H9 (cell line): ENCODE measurements around the gene ADTRP. TPM values are rescaled to one million over a fixed set of nuclear protein-coding genes. Genes with fewer than 3 reads are reported as not detected.

Experiments
- DNase-seq: peaks from one replicate; pipeline ENCODE4 v3.0.0-alpha.2; 2017
- H2AFZ ChIP-seq: one replicate; pipeline ENCODE4 v1.6.1; 2013; ENCODE audit warnings: mild to moderate bottlenecking, low read length, control low read depth, moderate library complexity
- H2AK5ac ChIP-seq: 2 replicates; pipeline ENCODE4 v1.6.1; 2013; ENCODE audit warnings: low read length, control low read depth, mixed read lengths; ENCODE audit not compliant: insufficient read length
- H2BK120ac ChIP-seq: one replicate; pipeline ENCODE4 v1.6.1; 2013; ENCODE audit warnings: low read depth, mild to moderate bottlenecking, low read length, control low read depth, inconsistent platforms; ENCODE audit not compliant: poor library complexity, severe bottlenecking
- H2BK12ac ChIP-seq: 2 replicates; pipeline ENCODE4 v1.6.1; 2013; ENCODE audit warnings: low read length, control low read depth, mixed read lengths, low read depth; ENCODE audit not compliant: insufficient read length
- H2BK15ac ChIP-seq: 2 replicates; pipeline ENCODE4 v1.6.1; 2013; ENCODE audit warnings: low read depth, low read length, control low read depth
- H2BK20ac ChIP-seq: one replicate; pipeline ENCODE4 v1.6.1; 2013; ENCODE audit warnings: low read depth, mild to moderate bottlenecking, low read length, control low read depth, inconsistent platforms; ENCODE audit not compliant: poor library complexity, severe bottlenecking
- H2BK5ac ChIP-seq: 2 replicates; pipeline ENCODE4 v1.6.1; 2013; ENCODE audit warnings: low read length, control low read depth, mixed read lengths; ENCODE audit not compliant: insufficient read length
- H3K14ac ChIP-seq: 2 replicates; pipeline ENCODE4 v1.6.1; 2013; ENCODE audit warnings: low read length, control low read depth; ENCODE audit not compliant: insufficient read depth
- H3K18ac ChIP-seq: 2 replicates; pipeline ENCODE4 v1.6.1; 2013; ENCODE audit warnings: low read depth, mild to moderate bottlenecking, mixed read lengths, low read length, control low read depth; ENCODE audit not compliant: insufficient read length
- H3K23ac ChIP-seq: 2 replicates; pipeline ENCODE4 v1.6.1; 2013; ENCODE audit warnings: low read length, control low read depth, mixed read lengths, low read depth; ENCODE audit not compliant: insufficient read length
- H3K23me2 ChIP-seq: 2 replicates; pipeline ENCODE4 v1.6.1; 2013; ENCODE audit warnings: low read depth, mild to moderate bottlenecking, mixed read lengths, low read length, control low read depth; ENCODE audit not compliant: insufficient read length, poor library complexity, severe bottlenecking
- H3K27ac ChIP-seq: 2 replicates; pipeline ENCODE4 v1.5.1; 2013; ENCODE audit warnings: low read length, control low read depth, mixed read lengths, low read depth; ENCODE audit not compliant: insufficient read length
- H3K27me3 ChIP-seq: 2 replicates; pipeline ENCODE4 v1.6.1; 2013; ENCODE audit warnings: low read length, control low read depth, inconsistent platforms; ENCODE audit not compliant: insufficient read depth
- H3K4ac ChIP-seq: 2 replicates; pipeline ENCODE4 v1.6.1; 2013; ENCODE audit warnings: low read depth, mild to moderate bottlenecking, control low read depth, inconsistent platforms, low read length, moderate library complexity
- H3K4me1 ChIP-seq: 2 replicates; pipeline ENCODE4 v1.6.1; 2013; ENCODE audit warnings: low read length, control low read depth, inconsistent platforms; ENCODE audit not compliant: insufficient read depth
- H3K4me2 ChIP-seq: 2 replicates; pipeline ENCODE4 v1.6.1; 2013; ENCODE audit warnings: low read length, control low read depth, mixed read lengths; ENCODE audit not compliant: insufficient read length, insufficient read depth
- H3K56ac ChIP-seq: 2 replicates; pipeline ENCODE4 v1.6.1; 2013; ENCODE audit warnings: low read depth, mild to moderate bottlenecking, mixed read lengths, low read length, control low read depth; ENCODE audit not compliant: insufficient read length
- H3K79me1 ChIP-seq: 2 replicates; pipeline ENCODE4 v1.6.1; 2013; ENCODE audit warnings: low read depth, mild to moderate bottlenecking, moderate library complexity, low read length, control low read depth, inconsistent platforms; ENCODE audit not compliant: insufficient read depth, poor library complexity, severe bottlenecking
- H3K79me2 ChIP-seq: 2 replicates; pipeline ENCODE4 v1.6.1; 2013; ENCODE audit warnings: low read length, control low read depth, inconsistent platforms; ENCODE audit not compliant: insufficient read depth
- H3K9ac ChIP-seq: 2 replicates; pipeline ENCODE4 v1.6.1; 2013; ENCODE audit warnings: low read length, control low read depth, mixed read lengths; ENCODE audit not compliant: insufficient read length; ENCODE audit errors: extremely low read depth
- H3K9me3 ChIP-seq: one replicate; pipeline ENCODE4 v1.6.1; 2013; ENCODE audit warnings: low read depth, low read length, inconsistent platforms; ENCODE audit not compliant: control insufficient read depth
- H3T11ph ChIP-seq: one replicate; pipeline ENCODE4 v1.6.1; 2013; ENCODE audit warnings: mild to moderate bottlenecking, low read length, control low read depth, inconsistent platforms
- H4K20me1 ChIP-seq: one replicate; pipeline ENCODE4 v1.6.1; 2013; ENCODE audit not compliant: control insufficient read depth, insufficient read length, insufficient read depth
- H4K5ac ChIP-seq: 2 replicates; pipeline ENCODE4 v1.6.1; 2013; ENCODE audit warnings: low read depth, mild to moderate bottlenecking, mixed read lengths, low read length, control low read depth; ENCODE audit not compliant: insufficient read length
- H4K8ac ChIP-seq: replicated peaks from 2 replicates; pipeline ENCODE4 v1.6.1; 2013; ENCODE audit warnings: low read length, control low read depth, mixed read lengths, low read depth; ENCODE audit not compliant: insufficient read length
- H4K91ac ChIP-seq: 2 replicates; pipeline ENCODE4 v1.6.1; 2013; ENCODE audit warnings: low read depth, mild to moderate bottlenecking, moderate library complexity, mixed read lengths, low read length, control low read depth; ENCODE audit not compliant: insufficient read length
- H3K27ac Mint-ChIP-seq, 3 experiments: 2 replicates in 2 of 3; 3 replicates in 1 of 3; pipeline ENCODE4 v1.8.0; 2020 to 2021; ENCODE audit warnings: mixed read lengths in 3 of 3, mild to moderate bottlenecking in 1 of 3, moderate library complexity in 1 of 3
- H3K27me3 Mint-ChIP-seq: 2 replicates; pipeline ENCODE4 v1.8.0; 2021; ENCODE audit warnings: low read depth, mild to moderate bottlenecking, moderate library complexity, mixed read lengths
- H3K36me3 Mint-ChIP-seq, 3 experiments: 2 replicates in 2 of 3; 3 replicates in 1 of 3; pipeline ENCODE4 v1.8.0; 2020 to 2021; ENCODE audit warnings: low read depth in 3 of 3, mixed read lengths in 3 of 3; ENCODE audit not compliant: insufficient read depth in 1 of 3
- H3K4me1 Mint-ChIP-seq, 2 experiments: 2 replicates each; pipeline ENCODE4 v1.8.0; 2020; ENCODE audit warnings: mixed read lengths in 2 of 2
- H3K4me3 Mint-ChIP-seq, 2 experiments: 2 replicates in 1 of 2; 3 replicates in 1 of 2; pipeline ENCODE4 v1.8.0; 2020 to 2021; ENCODE audit warnings: mild to moderate bottlenecking in 2 of 2, mixed read lengths in 2 of 2, moderate library complexity in 1 of 2
- H3K9me3 Mint-ChIP-seq, 2 experiments: 2 replicates in 1 of 2; 3 replicates in 1 of 2; pipeline ENCODE4 v1.8.0; 2020; ENCODE audit warnings: mild to moderate bottlenecking in 2 of 2, mixed read lengths in 2 of 2, moderate library complexity in 1 of 2
- CTCF ChIP-seq: fragments of 200-600 bp; sonication (generic); conservative IDR thresholded peaks from 3 replicates; pipeline ENCODE4 v1.8.0; 2021; ENCODE audit warnings: antibody characterized with exemption, mild to moderate bottlenecking
- total RNA-seq: library from RNA; stranded (reverse); gene quantifications from 2 replicates; pipeline ENCODE4 v1.2.1, GENCODE V29; 2021

The ADTRP gene
- total RNA-seq, 1 experiment from 2014 or later: not detected

GRCh38 chr6:11672256-11672655 is 106.3 kb downstream of the ADTRP start:
- Histone ChIP-seq H3K4me2 (no peak overlapping the region), H2BK15ac (no peak overlapping the region), H2BK20ac (no peak overlapping the region), H3K23ac (no peak overlapping the region), H4K20me1 (no peaks in the 10 kb centered on the region), H3K4ac (no peak overlapping the region), H2AK5ac (no peak overlapping the region), H2AFZ (no peak overlapping the region), H3K4me1 (no peaks in the 10 kb centered on the region), H3K9me3 (no peaks in the 10 kb centered on the region), H3K56ac (no peak overlapping the region), H3K79me1 (no peaks in the 10 kb centered on the region), H3K23me2 (no peaks in the 10 kb centered on the region), H2BK12ac (no peak overlapping the region), H3K14ac (no peak overlapping the region), H3K79me2 (no peaks in the 10 kb centered on the region), H3K27ac (no peak overlapping the region), H2BK120ac (no peak overlapping the region), H2BK5ac (no peak overlapping the region), H3K27me3 (no peaks in the 10 kb centered on the region), H4K5ac (no peak overlapping the region), H3K18ac (no peak overlapping the region), H3T11ph (no peak overlapping the region), H4K8ac (no peak overlapping the region), H3K9ac (no peak overlapping the region), H4K91ac (no peak overlapping the region)
- Mint-ChIP-seq H3K27ac (no peak overlapping the region), H3K9me3 (peaks cover 17 to 25% of the 10 kb centered on the region in 2 experiments), H3K4me1 (peaks cover 0 to 2% of the 10 kb centered on the region in 2 experiments; a peak in 1 of 4 replicates), H3K4me3 (no peak overlapping the region), H3K36me3 (peaks cover 7 to 21% (median 17%) of the 10 kb centered on the region in 3 experiments), H3K27me3 (no peaks in the 10 kb centered on the region)
- no peak for TF ChIP-seq CTCF
- DNase-seq: no peak
